Activated naive CD4-positive, alpha-beta T cell treated with anti-CD3 and anti-CD28 coated beads, Interleukin-2, amount 50 U/mL, for 24 hours (primary cell): ENCODE measurements around the gene SLC35D2.
A peak's percentile ranks its signal among the peaks of the same experiment; 100 is the strongest.

Experiments
- H3K27ac Mint-ChIP-seq: one replicate; pipeline ENCODE4 v1.8.0; 2021; ENCODE audit warnings: mild to moderate bottlenecking, mixed read lengths
- H3K27me3 Mint-ChIP-seq: one replicate; pipeline ENCODE4 v1.8.0; 2021; ENCODE audit warnings: mixed read lengths
- H3K36me3 Mint-ChIP-seq: one replicate; pipeline ENCODE4 v1.8.0; 2021; ENCODE audit warnings: mixed read lengths
- H3K4me1 Mint-ChIP-seq: one replicate; pipeline ENCODE4 v1.8.0; 2021; ENCODE audit warnings: mixed read lengths
- H3K4me3 Mint-ChIP-seq: one replicate; pipeline ENCODE4 v1.8.0; 2021; ENCODE audit warnings: mild to moderate bottlenecking, mixed read lengths
- H3K9me3 Mint-ChIP-seq: one replicate; pipeline ENCODE4 v1.8.0; 2021; ENCODE audit warnings: mixed read lengths

SLC35D2 gene

GRCh38 chr9:96412174-96412913 lies 28.8 kb upstream of the SLC35D2 start:
- Mint-ChIP-seq H3K27ac (no peak overlapping the region), H3K36me3 (no peaks in the 10 kb centered on the region), H3K9me3 (no peaks in the 10 kb centered on the region), H3K27me3 (no peaks in the 10 kb centered on the region), H3K4me1 (peaks cover 43% of the 10 kb centered on the region), H3K4me3 (no peak overlapping the region)

- Mint-ChIP-seq H3K9me3 (no peaks in the 10 kb centered on the region), H3K27ac (no peak overlapping the region), H3K36me3 (no peaks in the 10 kb centered on the region), H3K27me3 (no peaks in the 10 kb centered on the region), H3K4me1 (peaks cover 38% of the 10 kb centered on the region), H3K4me3 (no peak overlapping the region)
Measured at GRCh38 chr9:96411129-96411838, 27.8 kb upstream of the SLC35D2 start.

GRCh38 chr9:96408409-96409280 lies 25.1 kb upstream of the SLC35D2 start:
- Mint-ChIP-seq H3K4me3 (no peak overlapping the region), H3K4me1 (peaks cover 29% of the 10 kb centered on the region), H3K9me3 (no peaks in the 10 kb centered on the region), H3K27me3 (no peaks in the 10 kb centered on the region), H3K36me3 (no peaks in the 10 kb centered on the region), H3K27ac (no peak overlapping the region)

GRCh38 chr9:96400132-96400910 lies 16.8 kb upstream of the SLC35D2 start:
- H3K9me3 Mint-ChIP-seq = peaks cover 10% of the 10 kb centered on the region
- H3K27ac Mint-ChIP-seq = peak overlapping the region; percentile 27
- no peaks in the 10 kb centered on the region for H3K27me3 Mint-ChIP-seq
- H3K4me1 Mint-ChIP-seq = peaks cover 25% of the 10 kb centered on the region
- peaks cover 10% of the 10 kb centered on the region for H3K36me3 Mint-ChIP-seq
- peak overlapping the region; percentile 20 for H3K4me3 Mint-ChIP-seq

GRCh38 chr9:96399325-96399633 lies 15.8 kb upstream of the SLC35D2 start:
- Mint-ChIP-seq H3K36me3 (peaks cover 10% of the 10 kb centered on the region), H3K9me3 (peaks cover 10% of the 10 kb centered on the region), H3K4me1 (peaks cover 25% of the 10 kb centered on the region), H3K27me3 (no peaks in the 10 kb centered on the region), H3K27ac (peak overlapping the region; percentile 65), H3K4me3 (peak overlapping the region; percentile 33)

- Mint-ChIP-seq H3K27me3 (no peaks in the 10 kb centered on the region), H3K9me3 (peaks cover 10% of the 10 kb centered on the region), H3K4me3 (peak overlapping the region; percentile 33), H3K36me3 (peaks cover 10% of the 10 kb centered on the region), H3K4me1 (peaks cover 25% of the 10 kb centered on the region), H3K27ac (peak overlapping the region; percentile 65)
Measured at GRCh38 chr9:96398582-96399324, 15.2 kb upstream of the SLC35D2 start.

- H3K27ac Mint-ChIP-seq = no peak overlapping the region
- peaks cover 10% of the 10 kb centered on the region for H3K9me3 Mint-ChIP-seq
- peaks cover 29% of the 10 kb centered on the region for H3K4me1 Mint-ChIP-seq
- no peak overlapping the region for H3K4me3 Mint-ChIP-seq
- peaks cover 13% of the 10 kb centered on the region for H3K36me3 Mint-ChIP-seq
- H3K27me3 Mint-ChIP-seq = no peaks in the 10 kb centered on the region
Measured at GRCh38 chr9:96395964-96396363, 12.5 kb upstream of the SLC35D2 start.

GRCh38 chr9:96394832-96395496 lies 11.5 kb upstream of the SLC35D2 start:
- no peak overlapping the region for H3K27ac Mint-ChIP-seq

GRCh38 chr9:96392263-96392662 lies 8.8 kb upstream of the SLC35D2 start:
- Mint-ChIP-seq H3K4me1 (peaks cover 4% of the 10 kb centered on the region), H3K9me3 (no peaks in the 10 kb centered on the region), H3K27me3 (no peaks in the 10 kb centered on the region), H3K4me3 (no peak overlapping the region), H3K27ac (no peak overlapping the region), H3K36me3 (peaks cover 5% of the 10 kb centered on the region)

More at GRCh38 chr9:96394832-96395496, 11.5 kb upstream of the SLC35D2 start:
- Mint-ChIP-seq H3K4me1 (peaks cover 22% of the 10 kb centered on the region), H3K4me3 (no peak overlapping the region), H3K9me3 (peaks cover 4% of the 10 kb centered on the region), H3K36me3 (peaks cover 8% of the 10 kb centered on the region), H3K27me3 (no peaks in the 10 kb centered on the region)

GRCh38 chr9:96391021-96391765 lies 7.7 kb upstream of the SLC35D2 start:
- Mint-ChIP-seq H3K27me3 (no peaks in the 10 kb centered on the region), H3K27ac (no peak overlapping the region), H3K4me1 (peaks cover 4% of the 10 kb centered on the region), H3K4me3 (no peak overlapping the region), H3K36me3 (peaks cover 5% of the 10 kb centered on the region), H3K9me3 (no peaks in the 10 kb centered on the region)

- peaks cover 10% of the 10 kb centered on the region for H3K4me1 Mint-ChIP-seq
- H3K27ac Mint-ChIP-seq = no peak overlapping the region
- H3K36me3 Mint-ChIP-seq = peaks cover 3% of the 10 kb centered on the region
- H3K27me3 Mint-ChIP-seq = no peaks in the 10 kb centered on the region
- no peaks in the 10 kb centered on the region for H3K9me3 Mint-ChIP-seq
- H3K4me3 Mint-ChIP-seq = no peak overlapping the region
Measured at GRCh38 chr9:96388144-96388543, 4.6 kb upstream of the SLC35D2 start.

- Mint-ChIP-seq H3K36me3 (no peaks in the 10 kb centered on the region), H3K4me1 (peaks cover 26% of the 10 kb centered on the region), H3K9me3 (no peaks in the 10 kb centered on the region), H3K27ac (no peak overlapping the region), H3K27me3 (no peaks in the 10 kb centered on the region), H3K4me3 (no peak overlapping the region)
Measured at GRCh38 chr9:96386157-96386556, 2.6 kb upstream of the SLC35D2 start.

GRCh38 chr9:96382839-96383164 lies 709 bp downstream of the SLC35D2 start:
- Mint-ChIP-seq H3K9me3 (no peaks in the 10 kb centered on the region), H3K4me3 (peak overlapping the region; percentile 79), H3K27ac (peak overlapping the region; percentile 17), H3K27me3 (no peaks in the 10 kb centered on the region), H3K4me1 (peaks cover 30% of the 10 kb centered on the region), H3K36me3 (no peaks in the 10 kb centered on the region)

GRCh38 chr9:96382175-96382574 lies 1.3 kb downstream of the SLC35D2 start:
- H3K4me1 Mint-ChIP-seq = peaks cover 36% of the 10 kb centered on the region
- no peaks in the 10 kb centered on the region for H3K36me3 Mint-ChIP-seq
- no peak overlapping the region for H3K4me3 Mint-ChIP-seq

More at GRCh38 chr9:96382175-96382574, 1.3 kb downstream of the SLC35D2 start:
- no peaks in the 10 kb centered on the region for H3K9me3 Mint-ChIP-seq
- no peak overlapping the region for H3K27ac Mint-ChIP-seq
- H3K27me3 Mint-ChIP-seq = no peaks in the 10 kb centered on the region
